GM12878 (cell line): ENCODE data around the gene ZNF764. TPM values are rescaled to one million over a fixed set of nuclear protein-coding genes. Genes with fewer than 3 reads are reported as not detected.

ENCODE experiments used
- BACH1 ChIP-seq: fragments of 450-650 bp; IDR thresholded peaks from 2 replicates; pipeline ENCODE4 v1.6.1; 2017; ENCODE audit warnings: mild to moderate bottlenecking, borderline replicate concordance
- BMI1 ChIP-seq: fragments of 450-650 bp; IDR thresholded peaks from 2 replicates; pipeline ENCODE4 v1.6.1; 2016; ENCODE audit warnings: mild to moderate bottlenecking, moderate library complexity, borderline replicate concordance
- CHD2 ChIP-seq: IDR thresholded peaks from 2 replicates; pipeline ENCODE4 v1.6.1; 2011; ENCODE audit warnings: low read depth, low read length, improper control_type of control experiment, borderline replicate concordance
- ELK1 ChIP-seq: IDR thresholded peaks from 2 replicates; pipeline ENCODE4 v1.6.1; 2012; ENCODE audit warnings: low read depth, low read length, improper control_type of control experiment
- EZH2 ChIP-seq: IDR thresholded peaks from 2 replicates; pipeline ENCODE4 v1.6.1; 2012; ENCODE audit warnings: low read depth, mild to moderate bottlenecking, control low read depth, inconsistent platforms, low read length, borderline replicate concordance; ENCODE audit not compliant: control insufficient read depth
- IRF4 ChIP-seq: IDR thresholded peaks from 2 replicates; pipeline ENCODE4 v1.6.1; 2011; ENCODE audit warnings: low read depth, low read length
- MTA3 ChIP-seq: IDR thresholded peaks from 2 replicates; pipeline ENCODE4 v1.6.1; 2012; ENCODE audit warnings: low read length, inconsistent platforms, borderline replicate concordance
- NBN ChIP-seq: fragments of 450-650 bp; IDR thresholded peaks from 2 replicates; pipeline ENCODE4 v1.6.1; 2016
- NKRF ChIP-seq: fragments of 450-650 bp; conservative IDR thresholded peaks from 2 replicates; pipeline ENCODE4 v1.6.1; 2017; ENCODE audit warnings: mild to moderate bottlenecking, moderate library complexity
- PAX5 ChIP-seq: IDR thresholded peaks from 2 replicates; pipeline ENCODE4 v1.6.1; 2011; ENCODE audit warnings: low read depth, low read length, borderline replicate concordance
- POLR2A ChIP-seq: IDR thresholded peaks from 2 replicates; pipeline ENCODE4 v1.6.1; 2011; ENCODE audit warnings: low read depth, mild to moderate bottlenecking, low read length
- POLR2AphosphoS5 ChIP-seq: IDR thresholded peaks from 2 replicates; pipeline ENCODE4 v1.6.1; 2011; ENCODE audit warnings: mild to moderate bottlenecking, low read length, inconsistent platforms
- RCOR1 ChIP-seq: conservative IDR thresholded peaks from 2 replicates; pipeline ENCODE4 v1.6.1; 2012; ENCODE audit warnings: low read depth, low read length, improper control_type of control experiment
- SP1 ChIP-seq: IDR thresholded peaks from one replicate; pipeline ENCODE4 v1.6.1; 2011; ENCODE audit warnings: low read depth, low read length
- SUZ12 ChIP-seq: fragments of 200-600 bp; sonication (generic); IDR thresholded peaks from one replicate; pipeline ENCODE4 v1.6.1; 2018; ENCODE audit warnings: antibody characterized with exemption, mild to moderate bottlenecking; ENCODE audit not compliant: unreplicated experiment
- ZBED1 ChIP-seq: IDR thresholded peaks from 2 replicates; pipeline ENCODE4 v1.6.1; 2016; ENCODE audit warnings: borderline replicate concordance
- ZBTB4 ChIP-seq: fragments of 450-650 bp; formaldehyde crosslinking; IDR thresholded peaks from 2 replicates; pipeline ENCODE4 v1.4.0; 2022; ENCODE audit warnings: mild to moderate bottlenecking, moderate library complexity
- ZBTB40 ChIP-seq: fragments of 450-650 bp; IDR thresholded peaks from 2 replicates; pipeline ENCODE4 v1.6.1; 2016; ENCODE audit warnings: mild to moderate bottlenecking, moderate library complexity, borderline replicate concordance
- polyA plus RNA-seq, 11 experiments: library from polyadenylated mRNA; depleted of rRNA in 4 of 11; unstranded in 6 of 11; stranded (reverse) in 5 of 11; fragments of >200 nt; fragmentation: Nextera tagmentation in 4 of 11; fragmentation: Illumina TruSeq in 1 of 11; extraction: Ambion mirVana in 4 of 11; extraction: Trizol in 1 of 11; gene quantifications; 1 replicate in 1 of 11; 2 replicates in 10 of 11; pipeline versions ENCODE4 v1.2.1 to v1.2.3, GENCODE V29; 2011 to 2016; ENCODE audit warnings: inconsistent platforms in 2 of 11, missing spikeins in 2 of 11, low read depth in 1 of 11
- total RNA-seq, 4 experiments: library from RNA; depleted of rRNA in 3 of 4; stranded (reverse); fragments of >200 nt in 3 of 4; fragmentation: Illumina TruSeq in 1 of 4; extraction: Trizol in 1 of 4; gene quantifications; 2 replicates each; pipeline versions ENCODE4 v1.2.1 to v1.2.3, GENCODE V29; 2013 to 2021

ZNF764 gene
- total and polyA plus RNA-seq, 10 of the 15 experiments (the other 5 are each of a cell fraction or from before 2014, with no cell fraction given) = 0.61 to 11.9 (median 3.8) TPM

- TF ChIP-seq ZBTB4 (CRISPR knock-in tag) (no peak), RCOR1 (no peak), BMI1 (no peak), POLR2AphosphoS5 (peak; percentile 38), MTA3 (no peak), NBN (peak; percentile 67; the same call in 1 of the 2 replicates), ZBED1 (no peak), BACH1 (0 out of 2 replicates have a peak, but pooled peaks have one; percentile 9), SP1 (peak; percentile 48), ZBTB40 (peak; percentile 42; the same call in 1 of the 2 replicates), IRF4 (no peak), SUZ12 (no peak), POLR2A (peak; percentile 68), EZH2 (no peak), ELK1 (0 out of 2 replicates have a peak, but pooled peaks have one; percentile 47), PAX5 (no peak), CHD2 (peak; percentile 73), NKRF (peak; percentile 37; the same call in 1 of the 2 replicates)
Observed at GRCh38 chr16:30557957-30558788, at the start of gene ZNF764 (continued).
